Activated CD8-positive, alpha-beta T cell treated with anti-CD3 and anti-CD28 coated beads for 36 hours (primary cell): Measurements from ENCODE around the gene KDM1B. TPM values are rescaled to one million over a fixed set of nuclear protein-coding genes. Genes with fewer than 3 reads are reported as not detected.
A peak's percentile ranks its signal among the peaks of the same experiment; 100 is the strongest.

ENCODE experiments used
- ATAC-seq: fragments of 200-7000 bp; cut with Tn5 transposase; one replicate; pipeline ENCODE4 v1.10.0; 2021; ENCODE audit warnings: mild to moderate bottlenecking, moderate library complexity
- CTCF ChIA-PET: fragments of 350-600 bp; sonication (Branson Sonifier 250); formaldehyde crosslinking; loops from one replicate; lab custom pipeline; 2021; ENCODE audit warnings: antibody characterized with exemption; lab: Charles Lee
- POLR2A ChIA-PET: fragments of 350-600 bp; sonication (Branson Sonifier 250); formaldehyde crosslinking; loops from one replicate; lab custom pipeline; 2021; ENCODE audit warnings: antibody characterized with exemption; lab: Charles Lee
- DNase-seq: peaks from one replicate; pipeline ENCODE4 v3.0.0-alpha.2; 2020
- H3K27ac Mint-ChIP-seq: one replicate; pipeline ENCODE4 v1.8.0; 2021; ENCODE audit warnings: mild to moderate bottlenecking, mixed read lengths
- H3K27me3 Mint-ChIP-seq: one replicate; pipeline ENCODE4 v1.8.0; 2021; ENCODE audit warnings: mixed read lengths
- H3K36me3 Mint-ChIP-seq: one replicate; pipeline ENCODE4 v1.8.0; 2021; ENCODE audit warnings: low read depth, mixed read lengths
- H3K4me1 Mint-ChIP-seq: one replicate; pipeline ENCODE4 v1.8.0; 2021; ENCODE audit warnings: low read depth, mixed read lengths
- H3K4me3 Mint-ChIP-seq: one replicate; pipeline ENCODE4 v1.8.0; 2021; ENCODE audit warnings: mild to moderate bottlenecking, moderate library complexity, mixed read lengths
- H3K9me3 Mint-ChIP-seq: one replicate; pipeline ENCODE4 v1.8.0; 2021; ENCODE audit warnings: mixed read lengths
- CTCF ChIP-seq: fragments of 200-600 bp; IDR thresholded peaks from one replicate; pipeline ENCODE4 v1.8.0; 2022; ENCODE audit warnings: antibody characterized with exemption, mild to moderate bottlenecking
- intact Hi-C: fragments of 100-400 bp; cut with micrococcal nuclease; formaldehyde crosslinking; loops from one replicate; pipeline ENCODE4 v1.10.0; 2022
- total RNA-seq, 2 experiments: library from RNA; stranded (reverse); gene quantifications; one replicate each; pipeline ENCODE4 v1.2.3, GENCODE V29; 2021

Gene KDM1B
- total RNA-seq, 2 experiments from 2014 or later, result 10.9 to 12.2 TPM

GRCh38 chr6:18161431-18161830, 6.2 kb downstream of the KDM1B start:
- CTCF ChIA-PET, result no interaction called here
- Mint-ChIP-seq H3K9me3 (no peaks in the 10 kb centered on the region), H3K27me3 (no peaks in the 10 kb centered on the region), H3K4me3 (no peak overlapping the region), H3K36me3 (peaks cover 24% of the 10 kb centered on the region), H3K4me1 (peaks cover 2% of the 10 kb centered on the region), H3K27ac (peak overlapping the region; percentile 5)
- ATAC-seq (no peak), DNase-seq (no peak)
- TF ChIP-seq CTCF, result no peak
- POLR2A ChIA-PET, result no interaction called here
- intact Hi-C loops, result no loop called here

- Mint-ChIP-seq H3K36me3 (peaks cover 24% of the 10 kb centered on the region), H3K27me3 (no peaks in the 10 kb centered on the region), H3K9me3 (no peaks in the 10 kb centered on the region), H3K27ac (no peak overlapping the region), H3K4me1 (peaks cover 2% of the 10 kb centered on the region), H3K4me3 (no peak overlapping the region)
- ChIA-PET POLR2A (interaction anchor here (1.3 kb wide), 1 partner anchor 10 kb away, joined by 4 read pairs; no protein-coding TSS in a partner anchor), CTCF (no interaction called here)
- DNase-seq, result no peak
- no peak for TF ChIP-seq CTCF
- intact Hi-C loops, result no loop called here
- no peak for ATAC-seq
These were observed 7.2 kb downstream of the KDM1B start for GRCh38 chr6:18162401-18162800.

GRCh38 chr6:18165751-18166150, 10.5 kb downstream of the KDM1B start:
- H3K4me3 Mint-ChIP-seq, result no peak overlapping the region
- H3K36me3 Mint-ChIP-seq, result peaks cover 33% of the 10 kb centered on the region
- no peak overlapping the region for H3K27ac Mint-ChIP-seq
- ChIA-PET CTCF (no interaction called here), POLR2A (interaction anchor here (1.9 kb wide), 1 partner anchor 10 kb away, joined by 6 read pairs; the partner anchor contains the start of genes KDM1B and TPMT)
- H3K9me3 Mint-ChIP-seq, result peaks cover 3% of the 10 kb centered on the region
- H3K4me1 Mint-ChIP-seq, result no peaks in the 10 kb centered on the region
- intact Hi-C loops, result no loop called here
- no peak for DNase-seq
- H3K27me3 Mint-ChIP-seq, result no peaks in the 10 kb centered on the region
- no peak for TF ChIP-seq CTCF
- ATAC-seq, result no peak

GRCh38 chr6:18166312-18167036, 11.3 kb downstream of the KDM1B start:
- peaks cover 28% of the 10 kb centered on the region for H3K36me3 Mint-ChIP-seq
- ATAC-seq (no peak), DNase-seq (no peak)
- H3K4me1 Mint-ChIP-seq, result no peaks in the 10 kb centered on the region
- no peak overlapping the region for H3K27ac Mint-ChIP-seq
- H3K27me3 Mint-ChIP-seq, result no peaks in the 10 kb centered on the region
- TF ChIP-seq CTCF, result no peak
- CTCF ChIA-PET, result no interaction called here
- H3K4me3 Mint-ChIP-seq, result no peak overlapping the region
- peaks cover 3% of the 10 kb centered on the region for H3K9me3 Mint-ChIP-seq
- POLR2A ChIA-PET, result interaction anchor here (1.9 kb wide), 1 partner anchor 11 kb away, joined by 6 read pairs; the partner anchor contains the start of genes KDM1B and TPMT
- intact Hi-C loops, result no loop called here

GRCh38 chr6:18168264-18168663, 13.0 kb downstream of the KDM1B start:
- no peaks in the 10 kb centered on the region for H3K27me3 Mint-ChIP-seq
- peaks cover 3% of the 10 kb centered on the region for H3K9me3 Mint-ChIP-seq
- no peak for TF ChIP-seq CTCF
- ATAC-seq (no peak), DNase-seq (no peak)
- peaks cover 23% of the 10 kb centered on the region for H3K36me3 Mint-ChIP-seq
- ChIA-PET POLR2A (no interaction called here), CTCF (no interaction called here)
- intact Hi-C loops, result no loop called here
- H3K4me3 Mint-ChIP-seq, result no peak overlapping the region
- H3K27ac Mint-ChIP-seq, result no peak overlapping the region
- H3K4me1 Mint-ChIP-seq, result no peaks in the 10 kb centered on the region
